Activated effector memory CD4-positive, alpha-beta T cell treated with Interleukin-2 at 50 U/mL for 16 hours (primary cell): ENCODE measurements around the gene SLC6A4.

Experiments
- DNase-seq: peaks from one replicate; pipeline ENCODE4 v3.0.0-alpha.2; 2020

Gene SLC6A4

GRCh38 chr17:30235386-30236296 is at the start of gene SLC6A4:
TSS of gene SLC6A4 (minus strand) at chr17:30235697. CDS start at chr17:30221958, 13,739 bp downstream.
- no peak for DNase-seq

- DNase-seq, result no peak
Observed at GRCh38 chr17:30279156-30279555, 43.7 kb upstream of the SLC6A4 start.

GRCh38 chr17:30278032-30278431 is 42.5 kb upstream of the SLC6A4 start:
- no peak for DNase-seq

GRCh38 chr17:30275911-30276310 is 40.4 kb upstream of the SLC6A4 start:
- no peak for DNase-seq

DNA sequence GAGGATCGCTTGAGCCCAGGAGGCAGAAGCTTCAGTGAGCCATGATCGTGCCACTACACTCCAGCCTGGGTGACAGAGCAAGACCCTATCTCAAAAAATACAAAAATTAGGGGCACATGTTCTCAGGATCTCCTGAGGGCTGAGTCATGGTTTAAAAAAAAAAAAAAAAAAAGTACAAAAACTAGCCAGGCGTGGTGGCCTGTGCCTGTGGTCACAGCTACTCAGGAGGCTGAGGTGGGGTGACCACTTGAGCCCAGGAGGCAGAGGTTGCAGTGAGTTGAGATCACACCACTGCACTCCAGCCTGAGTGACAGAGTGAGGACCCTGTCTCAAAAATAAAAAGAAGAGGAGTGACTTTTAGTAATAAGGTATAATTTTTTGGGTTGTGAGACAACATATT is 39.4 kb upstream of the SLC6A4 start:
- no peak for DNase-seq

GRCh38 chr17:30273373-30273772 is 37.9 kb upstream of the SLC6A4 start:
- no peak for DNase-seq

DNA sequence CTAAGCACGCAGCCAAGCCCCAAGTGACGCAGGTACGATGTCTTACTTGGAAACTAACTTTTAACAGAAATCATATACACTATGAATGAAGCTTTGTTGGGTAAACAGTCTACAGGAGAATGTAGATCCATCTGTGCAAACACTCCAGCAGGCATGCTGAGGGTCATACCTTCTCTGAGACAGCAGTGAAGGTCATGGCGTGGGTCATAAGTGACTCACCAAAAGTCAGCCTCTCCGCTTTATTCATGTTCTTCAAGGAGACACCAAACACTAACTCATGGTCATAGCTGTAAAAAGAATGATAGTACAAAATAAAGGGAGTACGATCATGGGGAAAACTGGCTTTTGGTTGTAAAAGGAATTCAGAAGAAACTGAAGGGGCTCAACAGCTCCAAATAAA is 35.6 kb upstream of the SLC6A4 start:
- no peak for DNase-seq

- no peak for DNase-seq
Observed at GRCh38 chr17:30267625-30268024, 32.1 kb upstream of the SLC6A4 start.

- no peak for DNase-seq
Observed at GRCh38 chr17:30263552-30264333, 28.2 kb upstream of the SLC6A4 start.

GRCh38 chr17:30256756-30257506 is 21.4 kb upstream of the SLC6A4 start:
- DNase-seq, result no peak

DNA sequence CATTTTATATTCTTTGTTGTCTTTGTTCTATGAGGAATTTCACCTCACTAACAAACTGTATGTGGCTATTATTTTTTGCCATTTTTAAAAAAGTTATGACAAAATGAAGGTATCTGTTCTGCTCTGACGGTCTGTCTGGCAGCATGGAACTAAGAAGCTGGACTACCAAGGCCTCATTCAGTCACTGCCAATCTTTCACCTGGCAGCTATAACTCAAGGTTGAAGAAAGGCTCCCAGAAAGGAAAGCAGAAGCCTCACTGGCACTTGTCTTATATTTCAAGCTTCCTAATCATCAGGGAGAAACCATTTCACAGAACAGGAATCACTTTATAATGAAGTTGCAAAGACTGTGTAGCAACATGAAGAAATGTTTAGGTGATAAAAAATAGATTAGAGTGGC is 18.7 kb upstream of the SLC6A4 start:
- no peak for DNase-seq

DNA sequence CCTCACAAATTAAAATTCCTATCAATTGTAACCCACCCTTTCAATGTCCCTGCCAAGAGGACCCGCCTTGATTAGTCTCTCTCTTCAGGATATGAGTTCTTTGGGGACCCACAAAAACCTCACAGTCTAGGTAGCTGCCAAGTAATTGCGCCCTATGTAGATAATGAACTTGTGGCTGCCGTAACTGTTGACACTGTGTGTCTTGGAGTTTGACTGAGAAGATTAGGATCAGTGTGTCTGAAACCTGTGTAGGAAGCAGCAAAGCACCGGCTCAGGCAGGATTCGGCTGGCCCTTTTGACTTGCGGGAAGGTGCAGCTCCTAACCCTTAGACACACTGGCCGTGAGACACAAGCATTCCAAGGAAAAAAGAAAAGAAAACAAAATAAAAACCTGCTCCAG is 17.8 kb upstream of the SLC6A4 start:
- DNase-seq, result no peak

DNA sequence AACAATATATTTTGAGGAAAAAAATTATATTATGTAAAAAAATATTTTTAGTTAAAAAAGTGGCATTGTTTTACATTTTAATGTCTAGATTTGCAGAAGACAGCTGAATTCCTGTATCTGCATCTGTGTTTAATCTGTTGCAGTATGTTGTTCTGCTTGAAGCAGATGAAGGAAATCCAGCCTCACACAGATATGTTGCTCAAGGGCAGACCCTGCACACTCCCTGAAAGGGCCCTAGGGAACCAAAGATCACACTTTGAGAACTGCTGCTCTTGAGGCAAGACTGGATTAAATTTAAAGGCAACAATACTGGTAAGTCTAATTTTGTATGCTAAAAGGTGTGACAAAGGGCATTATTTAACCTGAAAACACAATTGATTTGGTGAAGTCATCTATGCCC is 16.4 kb upstream of the SLC6A4 start:
- no peak for DNase-seq

GRCh38 chr17:30249460-30249859 is 14.0 kb upstream of the SLC6A4 start:
- no peak for DNase-seq

GRCh38 chr17:30248786-30249185 is 13.3 kb upstream of the SLC6A4 start:
- DNase-seq, result no peak

DNA sequence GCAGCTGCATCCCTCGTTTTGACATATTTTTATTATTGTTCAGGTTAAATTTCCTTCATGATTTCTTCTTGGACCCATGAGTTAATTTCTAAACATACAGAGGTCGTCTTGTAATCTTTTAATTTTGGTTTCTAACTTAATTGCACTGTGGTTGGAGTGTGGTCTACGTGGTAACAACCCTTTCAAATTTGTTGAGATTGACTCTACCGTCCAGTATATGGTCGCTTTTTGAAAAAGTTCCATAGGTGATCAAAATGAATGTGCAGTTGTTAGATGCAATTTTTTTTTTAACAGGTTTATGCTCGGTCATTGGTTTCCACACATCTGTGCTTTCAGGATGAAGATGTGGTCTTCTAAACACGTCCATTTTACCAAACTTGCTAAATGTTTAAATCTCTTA is 11.0 kb upstream of the SLC6A4 start:
- no peak for DNase-seq

DNA sequence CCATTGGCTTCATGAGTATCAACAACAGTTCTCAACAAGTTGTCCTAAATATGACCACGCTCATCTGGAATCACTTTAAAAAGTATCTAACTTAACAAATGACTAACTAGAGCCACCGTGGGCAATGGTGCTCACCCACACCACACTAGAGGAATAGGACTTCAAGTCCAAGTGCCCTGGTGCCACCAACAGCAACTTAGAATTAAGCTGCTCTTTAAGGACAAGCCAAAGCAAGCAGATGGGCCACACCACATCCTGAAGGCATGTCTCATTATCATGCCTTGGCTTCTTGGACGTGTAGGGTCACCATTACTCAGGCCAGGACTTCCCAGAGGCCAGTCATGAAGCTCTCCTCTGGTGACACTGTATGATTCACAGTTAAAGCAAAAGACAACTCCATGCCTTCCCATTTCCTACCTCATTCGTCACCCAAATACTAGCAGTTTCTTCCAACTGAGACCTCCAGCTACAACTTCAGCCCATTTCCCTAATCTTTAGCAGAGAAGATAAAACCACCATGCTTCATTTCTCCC is 9.4 kb upstream of the SLC6A4 start:
- DNase-seq, result no peak

- DNase-seq, result no peak
Observed at GRCh38 chr17:30243568-30243967, 8.1 kb upstream of the SLC6A4 start.

- DNase-seq, result no peak
Observed at GRCh38 chr17:30243002-30243401, 7.5 kb upstream of the SLC6A4 start.

- no peak for DNase-seq
Observed at GRCh38 chr17:30241051-30241450, 5.6 kb upstream of the SLC6A4 start.

- DNase-seq, result no peak
Observed at GRCh38 chr17:30240177-30240576, 4.7 kb upstream of the SLC6A4 start.

GRCh38 chr17:30239089-30239462 is 3.6 kb upstream of the SLC6A4 start:
- DNase-seq, result no peak
